BE2C (cell line): ENCODE measurements around the gene ABCC9.
"Not testable (repeated sequence)": the region's sequence is repeated elsewhere in the genome, so short reads cannot be mapped to it uniquely, and the experiment has no call there.

Experiments used
- DNase-seq: peaks from one replicate; pipeline ENCODE4 v3.0.0-alpha.2; 2020
- H3K27me3 ChIP-seq: fragments of 250-450 bp; sonication (Bioruptor Pico); 2 replicates; pipeline ENCODE4 v1.5.1; 2020; ENCODE audit warnings: mild to moderate bottlenecking
- H3K36me3 ChIP-seq: fragments of 250-450 bp; sonication (Bioruptor Pico); 2 replicates; pipeline ENCODE4 v1.5.1; 2020; ENCODE audit warnings: mild to moderate bottlenecking
- H3K4me1 ChIP-seq: fragments of 250-450 bp; sonication (Bioruptor Pico); 2 replicates; pipeline ENCODE4 v1.5.1; 2020
- H3K4me3 ChIP-seq: 2 replicates; pipeline ENCODE4 v1.5.1; 2011; ENCODE audit warnings: low read depth, low read length
- H3K9me3 ChIP-seq: fragments of 250-450 bp; sonication (Bioruptor Pico); 2 replicates; pipeline ENCODE4 v1.5.1; 2020
- CTCF ChIP-seq: IDR thresholded peaks from 2 replicates; pipeline ENCODE4 v1.5.1; 2012; ENCODE audit warnings: mild to moderate bottlenecking, low read depth, low read length

ABCC9 gene

GRCh38 chr12:21797539-21797938 is 143.7 kb downstream of the ABCC9 start:
- TF ChIP-seq CTCF, result no peak
- Histone ChIP-seq H3K27me3 (no peaks in the 10 kb centered on the region), H3K4me1 (peaks cover 11% of the 10 kb centered on the region), H3K9me3 (peaks cover 6% of the 10 kb centered on the region; the same call in 1 of the 2 replicates), H3K36me3 (peaks cover 14% of the 10 kb centered on the region), H3K4me3 (no peak overlapping the region)
- no peak for DNase-seq

DNA sequence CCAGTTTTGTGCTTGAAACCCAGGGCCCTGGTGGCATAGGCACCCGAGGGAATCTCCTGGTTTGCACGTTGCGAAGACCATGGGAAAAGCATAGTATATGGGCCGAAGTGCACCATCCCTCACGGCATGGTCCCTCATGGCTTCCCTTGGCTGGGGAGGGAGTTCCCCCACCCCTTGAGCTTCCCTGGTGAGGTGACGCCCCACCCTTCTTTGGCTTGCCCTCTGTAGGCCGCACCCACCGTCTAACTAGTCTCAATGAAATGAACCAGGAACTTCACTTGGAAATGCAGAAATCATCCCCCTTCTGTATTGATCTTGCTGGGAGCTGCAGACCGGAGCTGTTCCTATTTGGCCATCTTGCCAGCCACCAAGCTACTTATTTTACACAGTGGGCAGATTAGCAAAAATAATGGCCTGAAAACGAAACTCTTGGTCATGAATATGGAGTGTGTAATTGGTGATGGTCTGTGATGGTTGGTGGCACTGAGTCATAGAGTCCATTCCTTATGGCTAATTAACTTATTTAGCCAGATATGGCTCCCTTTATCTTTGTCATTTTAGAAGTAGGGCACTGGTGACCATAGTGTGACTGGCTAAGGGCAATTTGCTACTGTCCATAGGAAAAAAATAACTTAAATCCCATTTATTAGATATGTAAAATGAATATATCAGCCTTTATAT is 145.4 kb downstream of the ABCC9 start:
- Histone ChIP-seq H3K4me3 (no peak overlapping the region), H3K4me1 (peaks cover 11% of the 10 kb centered on the region), H3K36me3 (peaks cover 10% of the 10 kb centered on the region), H3K9me3 (peaks cover 6% of the 10 kb centered on the region; the same call in 1 of the 2 replicates), H3K27me3 (no peaks in the 10 kb centered on the region)
- DNase-seq, result no peak
- TF ChIP-seq CTCF, result no peak

DNA sequence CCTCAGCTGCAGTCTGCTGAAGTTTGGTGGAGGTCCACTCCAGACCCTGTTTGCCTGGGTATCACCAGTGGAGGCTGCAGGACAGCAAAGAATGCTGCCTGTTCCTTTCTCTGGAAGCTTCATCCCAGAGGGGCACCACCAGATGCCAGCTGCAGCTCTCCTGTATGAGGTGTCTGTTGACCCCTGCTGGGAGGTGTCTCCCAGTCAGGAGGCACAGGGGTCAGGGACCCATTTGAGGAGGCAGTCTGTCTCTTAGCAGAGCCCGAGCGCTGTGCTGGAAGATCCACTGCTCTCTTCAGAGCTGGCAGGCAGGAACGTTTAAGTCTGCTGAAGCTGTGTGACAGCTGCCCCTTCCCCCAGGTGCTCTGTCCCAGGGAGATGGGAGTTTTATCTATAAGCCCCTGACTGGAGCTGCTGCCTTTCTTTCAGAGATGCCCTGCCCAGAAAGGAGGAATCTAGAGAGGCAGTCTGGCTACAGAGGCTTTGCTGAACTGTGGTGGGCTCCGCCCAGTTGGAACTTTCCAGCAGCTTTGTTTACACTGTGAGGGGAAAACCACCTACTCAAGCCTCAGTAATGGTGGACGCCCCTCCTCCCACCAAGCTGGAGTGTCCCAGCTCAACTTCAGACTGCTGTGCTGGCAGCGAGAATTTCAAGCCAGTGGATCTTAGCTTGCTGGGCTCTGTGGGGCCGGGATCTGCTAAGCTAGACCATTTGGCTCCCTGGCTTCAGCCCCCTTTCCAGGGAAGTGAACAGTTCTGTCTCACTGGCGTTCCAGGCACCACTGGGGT is 146.2 kb downstream of the ABCC9 start:
- H3K27me3 ChIP-seq, H3K9me3 ChIP-seq, DNase-seq, H3K4me3 ChIP-seq, H3K36me3 ChIP-seq: not testable (repeated sequence)
- H3K4me1 ChIP-seq, result peaks cover 11% of the 10 kb centered on the region

DNA sequence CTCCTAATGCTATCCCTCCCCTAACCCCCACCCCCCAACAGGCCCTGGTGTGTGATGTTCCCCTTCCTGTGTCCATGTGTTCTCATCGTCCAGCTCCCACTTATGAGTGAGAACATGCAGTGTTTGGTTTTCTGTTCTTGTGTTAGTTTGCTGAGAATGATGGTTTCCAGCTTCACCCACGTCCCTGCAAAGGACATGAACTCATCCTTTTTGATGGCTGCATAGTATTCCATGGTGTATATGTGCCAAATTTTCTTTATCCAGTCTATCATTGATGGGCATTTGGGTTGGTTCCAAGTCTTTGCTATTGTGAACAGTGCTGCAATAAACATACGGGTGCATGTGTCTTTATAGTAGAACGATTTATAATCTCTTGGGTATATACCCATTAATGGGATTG is 151.5 kb downstream of the ABCC9 start:
- H3K36me3 ChIP-seq, H3K4me3 ChIP-seq, DNase-seq, H3K4me1 ChIP-seq, H3K9me3 ChIP-seq, H3K27me3 ChIP-seq: not testable (repeated sequence)

DNA sequence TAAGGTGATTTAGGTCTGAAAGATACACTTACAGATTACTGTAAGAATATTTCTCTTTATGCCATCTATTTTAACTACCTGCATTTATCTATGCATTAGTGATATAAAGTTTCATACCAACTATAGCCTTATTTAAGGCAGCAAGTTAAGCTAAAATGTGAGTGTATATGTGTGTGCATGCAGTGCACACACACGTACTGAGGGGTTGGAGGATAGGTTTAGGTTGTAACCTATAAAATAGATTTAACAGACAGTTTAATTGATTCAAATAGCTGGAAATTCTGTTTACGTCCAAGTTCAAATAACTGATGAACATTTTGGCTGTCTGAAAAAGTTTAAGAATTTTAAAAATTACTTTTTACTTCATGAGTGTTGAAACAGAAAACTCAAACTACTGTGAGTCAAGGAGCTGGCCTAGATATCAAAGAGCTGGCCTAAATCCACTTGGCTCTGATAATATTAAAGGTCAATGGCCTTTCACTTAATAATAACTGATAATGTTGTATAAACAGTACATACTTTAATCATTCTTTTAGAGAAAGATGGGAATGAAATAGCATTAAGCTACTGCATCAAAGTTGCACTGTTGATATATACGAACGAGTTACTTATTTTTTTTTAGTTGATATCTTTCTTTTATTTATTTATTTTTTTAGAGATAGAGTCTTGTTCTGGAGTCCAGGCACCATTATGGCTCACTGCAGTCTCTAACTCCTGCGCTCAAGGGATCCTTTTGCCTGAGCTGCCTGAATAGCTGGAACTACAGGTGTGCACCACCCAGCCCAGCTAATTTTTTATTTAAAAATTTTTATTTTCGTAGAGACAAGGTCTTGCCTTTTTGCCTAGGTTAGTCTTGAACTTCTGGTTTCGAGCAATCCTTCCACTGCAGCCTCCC is 152.9 kb downstream of the ABCC9 start:
- no peaks in the 10 kb centered on the region for H3K27me3 ChIP-seq
- H3K4me3 ChIP-seq, result no peak overlapping the region
- no peaks in the 10 kb centered on the region; the same call in 1 of the 2 replicates for H3K9me3 ChIP-seq
- no peak for DNase-seq
- H3K36me3 ChIP-seq, result 0 out of 2 replicates have a peak, but pooled peaks cover 3% of the 10 kb centered on the region
- no peak for TF ChIP-seq CTCF
- no peaks in the 10 kb centered on the region for H3K4me1 ChIP-seq

- no peak for DNase-seq
- Histone ChIP-seq H3K4me1 (no peaks in the 10 kb centered on the region), H3K4me3 (no peak overlapping the region), H3K36me3 (0 out of 2 replicates have a peak, but pooled peaks cover 3% of the 10 kb centered on the region), H3K27me3 (no peaks in the 10 kb centered on the region), H3K9me3 (no peaks in the 10 kb centered on the region; the same call in none of the 2 replicates)
- no peak for TF ChIP-seq CTCF
Observed at GRCh38 chr12:21786041-21786531, 155.1 kb downstream of the ABCC9 start.

GRCh38 chr12:21782723-21783122 is 158.5 kb downstream of the ABCC9 start:
- H3K4me3 ChIP-seq, DNase-seq, H3K9me3 ChIP-seq, H3K36me3 ChIP-seq, H3K27me3 ChIP-seq, H3K4me1 ChIP-seq: not testable (repeated sequence)
